Small intestine (tissue), 7 donors: ENCODE results near the gene BABAM2. TPM values are rescaled to one million over a fixed set of nuclear protein-coding genes. Genes with fewer than 3 reads are reported as not detected.

Source experiments
- DNase-seq, 2 donors: peaks; one replicate each; pipeline versions ENCODE4 v3.0.0 to v3.0.0-alpha.2; 2013
- FAIRE-seq: peaks from 2 replicates; lab custom pipeline; 2012; peaks lifted over from hg19 to GRCh38; lab: Jason Lieb, UNC
- H3K27ac ChIP-seq, 3 donors: one replicate each; pipeline ENCODE4 v1.5.1; 2013; ENCODE audit warnings: low read length in 2 of 3, mild to moderate bottlenecking in 2 of 3, control low read depth in 1 of 3, inconsistent platforms in 1 of 3, low read depth in 1 of 3, moderate library complexity in 1 of 3
- H3K27me3 ChIP-seq, 3 donors: one replicate each; pipeline ENCODE4 v1.6.1; 2013; ENCODE audit warnings: low read length in 3 of 3, inconsistent platforms in 1 of 3; ENCODE audit not compliant: control insufficient read depth in 3 of 3, insufficient read depth in 3 of 3
- H3K36me3 ChIP-seq, 3 donors: one replicate each; pipeline ENCODE4 v1.6.1; 2013; ENCODE audit warnings: low read length in 3 of 3, inconsistent platforms in 1 of 3, low read depth in 1 of 3, mild to moderate bottlenecking in 1 of 3, moderate library complexity in 1 of 3; ENCODE audit not compliant: control insufficient read depth in 3 of 3, insufficient read depth in 2 of 3
- H3K4me1 ChIP-seq, 3 donors: one replicate each; pipeline ENCODE4 v1.6.1; 2013; ENCODE audit warnings: low read length in 2 of 3, inconsistent platforms in 1 of 3, low read depth in 1 of 3, mild to moderate bottlenecking in 1 of 3, moderate library complexity in 1 of 3; ENCODE audit not compliant: control insufficient read depth in 3 of 3, insufficient read depth in 2 of 3
- H3K4me3 ChIP-seq, 3 donors: one replicate each; pipeline ENCODE4 v1.5.1; 2013; ENCODE audit warnings: low read length in 3 of 3, control low read depth in 1 of 3, inconsistent platforms in 1 of 3, low read depth in 1 of 3, mild to moderate bottlenecking in 1 of 3, moderate library complexity in 1 of 3
- H3K9me3 ChIP-seq, 2 donors: one replicate each; pipeline ENCODE4 v1.6.1; 2013; ENCODE audit warnings: low read depth in 1 of 2, low read length in 1 of 2; ENCODE audit not compliant: control insufficient read depth in 2 of 2, insufficient read depth in 1 of 2
- WGBS, 3 donors: extraction: QIAGEN DNeasy Blood & Tissue Kit; methylation state at CpG; one replicate each; pipeline ENCODE4 v1.1.7; 2013; 5-methylcytosine and 5-hydroxymethylcytosine counted together
- polyA plus RNA-seq, 4 donors: library from polyadenylated mRNA; stranded (reverse) in 3 of 4; unstranded in 1 of 4; fragments of 200-250 nt in 3 of 4; fragments of 120-200 nt in 1 of 4; gene quantifications; one replicate each; pipeline versions ENCODE4 v1.2.1 to v1.2.3, GENCODE V29; 2013
- donor health status: healthy with polysubstance abuse.
- donor health status: control.
- donor health status: control.
- donor health status: Bipolar disorder and iron deficiency.
- donor health status: healthy.

Gene BABAM2
- polyA plus RNA-seq, 4 donors: 19.5 to 38.6 (median 21.5) TPM

DNA sequence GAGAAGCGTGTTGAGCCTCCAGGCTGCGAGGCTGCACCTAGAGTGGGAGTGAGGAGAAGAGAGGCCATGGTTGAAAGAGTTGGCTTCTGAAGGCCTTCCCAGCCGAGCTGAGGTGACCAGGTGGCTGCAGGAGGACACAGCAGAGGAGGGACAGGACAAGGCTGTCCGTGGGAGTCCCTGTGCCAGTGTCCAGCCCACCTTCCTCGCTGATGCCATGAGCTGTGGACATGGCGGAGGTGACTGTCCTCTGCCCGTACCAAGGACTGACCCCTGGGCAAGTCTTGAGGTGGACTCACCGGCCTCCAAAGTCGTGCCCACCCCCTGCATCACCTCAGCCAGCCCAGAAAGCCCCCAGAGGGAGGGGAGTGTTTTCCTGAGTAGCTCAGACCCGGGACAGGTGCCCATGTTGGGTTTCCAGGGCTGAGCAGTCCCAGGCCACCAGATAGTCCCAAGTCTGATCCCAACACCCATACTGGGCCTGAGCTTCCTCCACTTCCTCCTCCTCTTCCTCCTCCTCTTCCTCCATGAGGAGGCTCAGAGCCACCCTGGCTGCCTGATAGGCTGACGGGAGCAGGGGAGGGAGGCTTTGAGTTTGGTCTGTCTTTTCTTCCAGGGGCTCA is 459.1 kb downstream of the BABAM2 start:
- no peaks in the 10 kb centered on the region for H3K9me3 ChIP-seq
- WGBS, 3 donors: 81 to 87% (median 83%) methylated on average over 11 of the region's 11 CpGs
- H3K27me3 ChIP-seq: no peaks in the 10 kb centered on the region
- no peak overlapping the region for H3K27ac ChIP-seq
- no peaks in the 10 kb centered on the region for H3K36me3 ChIP-seq
- peaks cover 0 to 3% (median 0%) of the 10 kb centered on the region in 3 donors for H3K4me1 ChIP-seq
- H3K4me3 ChIP-seq: no peak overlapping the region
- FAIRE-seq (no peak), DNase-seq (no peak)

DNA sequence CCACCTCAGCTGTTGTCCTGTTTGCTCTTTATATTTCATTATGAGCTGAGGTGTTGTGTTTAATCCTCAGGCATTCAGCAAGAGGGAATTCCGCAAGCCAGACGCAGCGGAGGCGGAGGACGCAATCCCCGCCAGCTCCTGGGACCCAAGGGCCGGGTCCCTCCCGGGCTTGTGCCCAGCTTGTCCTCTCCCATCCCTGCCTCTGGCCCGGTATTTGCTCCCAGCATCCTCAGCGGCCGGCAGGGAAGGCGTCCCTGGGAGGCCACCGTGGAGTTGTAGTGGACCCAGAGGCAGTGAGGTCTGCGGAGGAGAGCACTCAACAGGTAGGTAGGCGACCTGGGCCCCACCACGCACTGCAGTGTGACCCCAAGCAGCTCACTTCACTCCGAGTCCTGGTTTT is 459.7 kb downstream of the BABAM2 start:
- Histone ChIP-seq H3K36me3 (no peaks in the 10 kb centered on the region), H3K27me3 (no peaks in the 10 kb centered on the region), H3K27ac (no peak overlapping the region), H3K4me1 (peaks cover 0 to 1% (median 0%) of the 10 kb centered on the region in 3 donors), H3K9me3 (no peaks in the 10 kb centered on the region), H3K4me3 (no peak overlapping the region)
- 95 to 96% (median 96%) methylated on average over 17 of the region's 17 CpGs for WGBS, 3 donors
- DNase-seq: no peak
- no peak for FAIRE-seq

- H3K9me3 ChIP-seq: no peaks in the 10 kb centered on the region
- DNase-seq (no peak), FAIRE-seq (no peak)
- no peaks in the 10 kb centered on the region for H3K27me3 ChIP-seq
- no peak overlapping the region for H3K4me3 ChIP-seq
- no peak overlapping the region for H3K27ac ChIP-seq
- peaks cover 0 to 8% (median 0%) of the 10 kb centered on the region in 3 donors for H3K4me1 ChIP-seq
- 91 to 94% (median 93%) methylated on average over 11 of the region's 11 CpGs for WGBS, 3 donors
- H3K36me3 ChIP-seq: no peaks in the 10 kb centered on the region
These were observed 460.3 kb downstream of the BABAM2 start for GRCh38 chr2:28350791-28351285.

- 78 to 90% (median 83%) methylated on average over 5 of the region's 5 CpGs for WGBS, 3 donors
- no peaks in the 10 kb centered on the region for H3K9me3 ChIP-seq
- DNase-seq: no peak
These were observed 461.1 kb downstream of the BABAM2 start for GRCh38 chr2:28351621-28352020.

GRCh38 chr2:28352104-28352503 is 461.6 kb downstream of the BABAM2 start:
- H3K36me3 ChIP-seq: no peaks in the 10 kb centered on the region
- 77 to 94% (median 91%) methylated on average over 5 of the region's 5 CpGs for WGBS, 3 donors
- FAIRE-seq: no peak
- no peaks in the 10 kb centered on the region for H3K27me3 ChIP-seq
- H3K9me3 ChIP-seq: no peaks in the 10 kb centered on the region
- DNase-seq: no peak
- H3K27ac ChIP-seq: no peak overlapping the region
- peaks cover 0 to 20% (median 2%) of the 10 kb centered on the region in 3 donors for H3K4me1 ChIP-seq
- no peak overlapping the region for H3K4me3 ChIP-seq

More at GRCh38 chr2:28351621-28352020, 461.1 kb downstream of the BABAM2 start:
- Histone ChIP-seq H3K27me3 (no peaks in the 10 kb centered on the region), H3K36me3 (no peaks in the 10 kb centered on the region), H3K4me1 (peaks cover 0 to 15% (median under 1%) of the 10 kb centered on the region in 3 donors), H3K4me3 (no peak overlapping the region), H3K27ac (no peak overlapping the region)
- no peak for FAIRE-seq

DNA sequence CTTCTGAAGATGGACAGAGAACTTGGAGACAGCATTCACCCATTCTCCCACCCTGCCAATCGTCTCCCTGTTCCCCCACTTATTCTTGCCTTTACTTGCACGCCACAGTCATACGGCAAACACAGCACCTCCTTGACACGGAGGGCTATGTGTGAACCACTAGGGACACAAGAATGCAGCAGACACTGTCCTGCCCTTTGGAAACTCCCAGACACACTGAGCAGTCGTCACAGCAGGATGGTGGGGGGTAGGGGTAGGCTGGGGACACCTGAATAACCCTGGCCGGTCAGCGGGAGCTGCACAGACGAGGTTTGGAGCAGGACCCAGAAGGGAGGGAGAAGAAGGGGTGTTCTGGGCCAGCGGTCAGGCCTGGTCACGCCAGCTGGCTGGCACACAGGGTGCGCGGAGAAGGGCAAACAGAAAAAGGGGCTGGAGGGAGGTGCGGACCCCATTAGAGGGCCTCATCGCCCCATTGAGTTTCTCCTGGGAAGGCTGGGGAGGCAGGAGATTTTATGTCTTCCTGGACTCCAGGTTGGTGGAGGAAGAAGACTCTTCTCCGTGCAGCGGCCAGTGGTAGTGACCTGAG is 462.2 kb downstream of the BABAM2 start:
- no peaks in the 10 kb centered on the region for H3K36me3 ChIP-seq
- FAIRE-seq (no peak), DNase-seq (no peak)
- 83 to 87% (median 86%) methylated on average over 16 of the region's 16 CpGs for WGBS, 3 donors
- peaks cover 0 to 22% (median 2%) of the 10 kb centered on the region in 3 donors for H3K4me1 ChIP-seq
- H3K4me3 ChIP-seq: no peak overlapping the region
- H3K27ac ChIP-seq: no peak overlapping the region
- no peaks in the 10 kb centered on the region for H3K9me3 ChIP-seq
- no peaks in the 10 kb centered on the region for H3K27me3 ChIP-seq

DNA sequence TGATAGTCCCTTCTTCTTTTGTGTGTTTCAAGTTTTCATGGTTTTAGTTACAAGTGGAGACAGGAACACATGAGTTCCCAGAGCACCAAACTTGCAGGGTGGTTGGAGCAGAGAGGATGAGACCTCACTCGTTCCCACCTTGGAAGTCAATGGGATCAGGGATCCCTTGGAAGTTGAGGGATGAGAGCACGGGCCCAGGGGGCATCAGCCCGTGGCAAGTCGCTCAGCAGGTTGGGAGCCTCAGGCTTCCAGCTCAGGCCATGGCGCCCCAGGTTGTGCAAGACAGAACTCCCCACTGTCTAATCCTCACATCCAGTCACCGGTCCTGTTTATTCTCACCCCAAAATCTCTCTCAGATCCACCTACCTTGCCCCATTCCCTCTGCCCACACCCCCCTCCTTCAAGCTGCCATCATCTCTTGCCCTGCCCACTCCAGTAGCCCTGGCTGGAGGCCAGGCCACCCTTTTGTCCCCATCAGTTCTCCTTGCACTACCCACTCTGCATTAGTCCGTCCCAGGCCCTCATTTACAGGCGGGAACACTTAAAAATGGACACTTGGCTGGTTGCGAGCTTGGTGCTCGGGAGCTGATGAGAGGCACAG is 464.5 kb downstream of the BABAM2 start:
- DNase-seq: no peak
- Histone ChIP-seq H3K27ac (peak overlapping the region in 2 of 3 donors; percentile 70 to 77), H3K4me1 (peaks cover 6 to 41% (median 10%) of the 10 kb centered on the region in 3 donors), H3K27me3 (no peaks in the 10 kb centered on the region), H3K4me3 (no peak overlapping the region), H3K9me3 (no peaks in the 10 kb centered on the region), H3K36me3 (no peaks in the 10 kb centered on the region)
- 92 to 97% (median 93%) methylated on average over 10 of the region's 10 CpGs for WGBS, 3 donors
- no peak for FAIRE-seq

DNA sequence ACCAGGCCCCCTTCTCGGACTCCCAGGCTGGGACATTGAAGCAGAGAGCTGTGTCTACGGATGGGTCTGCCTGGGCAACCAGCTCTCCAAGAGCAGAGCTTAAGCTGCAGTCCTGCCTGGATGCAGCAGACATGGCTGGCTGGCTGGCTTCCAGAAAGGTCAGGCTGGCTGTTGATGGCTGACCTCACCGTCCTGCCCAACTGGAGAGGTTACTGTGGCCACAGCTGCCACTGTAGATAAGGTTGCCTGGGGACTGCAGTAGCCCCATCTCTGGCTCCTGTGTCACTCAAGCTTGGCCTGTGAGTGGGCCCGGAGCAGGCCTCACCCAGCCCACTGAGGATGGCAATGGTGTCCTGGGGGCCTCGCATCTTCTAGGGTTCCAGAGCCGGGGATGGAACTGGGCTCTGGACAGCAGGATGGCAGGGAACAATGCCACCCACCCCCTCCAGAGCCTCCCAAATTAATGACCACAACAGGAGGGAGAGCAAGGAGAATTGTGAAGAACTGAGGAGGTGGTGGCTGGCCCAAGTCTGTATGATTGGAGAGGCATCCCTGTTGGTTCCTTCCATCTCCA is 465.1 kb downstream of the BABAM2 start:
- no peaks in the 10 kb centered on the region for H3K36me3 ChIP-seq
- 80 to 85% (median 81%) methylated on average over 6 of the region's 6 CpGs for WGBS, 3 donors
- DNase-seq: no peak
- H3K27ac ChIP-seq: peak overlapping the region; percentile 1 to 77 (median 70)
- H3K4me3 ChIP-seq: no peak overlapping the region
- no peaks in the 10 kb centered on the region for H3K9me3 ChIP-seq
- H3K27me3 ChIP-seq: no peaks in the 10 kb centered on the region
- FAIRE-seq: no peak
- peaks cover 6 to 46% (median 10%) of the 10 kb centered on the region in 3 donors for H3K4me1 ChIP-seq
